ENCODE data around the gene COPS7A.

Gene COPS7A

GRCh38 chr12:6778574-6779550, 55.0 kb downstream of the COPS7A start:
- in situ Hi-C loops (cut with HindIII; ENCODE audit: low pct_unique_long_range_greater_than_20kb, low sequenced_read_pairs): no loop called here
- TF ChIP-seq JUND (IDR thresholded peaks at IDR 0.05; ENCODE audit: low read depth): no peak
- DNase-seq (ENCODE audit: low read depth in 1 of 2, low spot score in 1 of 2): peak; percentile 35 to 89

GRCh38 chr12:6779708-6780432, 56.0 kb downstream of the COPS7A start:
- in situ Hi-C loops (cut with HindIII; ENCODE audit: low pct_unique_long_range_greater_than_20kb, low sequenced_read_pairs): no loop called here
- DNase-seq (ENCODE audit: low read depth in 1 of 2, low spot score in 1 of 2): no peak
- no peak for TF ChIP-seq JUND (IDR thresholded peaks at IDR 0.05; ENCODE audit: low read depth)

- in situ Hi-C loops (cut with HindIII; ENCODE audit: low pct_unique_long_range_greater_than_20kb, low sequenced_read_pairs): no loop called here
- DNase-seq (ENCODE audit: low read depth in 1 of 2, low spot score in 1 of 2): no peak
- TF ChIP-seq JUND (IDR thresholded peaks at IDR 0.05; ENCODE audit: low read depth): no peak
These were observed 56.7 kb downstream of the COPS7A start for GRCh38 chr12:6780573-6780972.

Measured in T47D (cell line).